GM12878 (cell line): ENCODE data around the gene SLC1A2. TPM values are rescaled to one million over a fixed set of nuclear protein-coding genes. Genes with fewer than 3 reads are reported as not detected.

ENCODE experiments used
- ATAC-seq: fragments of 200-7000 bp; cut with Tn5 transposase; 3 replicates; pipeline ENCODE4 v1.9.1; 2020; ENCODE audit warnings: mild to moderate bottlenecking, moderate library complexity
- BruUV-seq: library from RNA; stranded (reverse); fragments of 400-500 nt; replicated peaks from 2 replicates; lab custom pipeline; 2021; lab: Mats Ljungman, UMichigan
- CTCF ChIA-PET: fragments of 300-600 bp; sonication (Branson Sonifier 250); formaldehyde crosslinking; extraction: SDS; loops from one replicate; lab custom pipeline; 2021; ENCODE audit warnings: inconsistent platforms; lab: Yijun Ruan, JAX
- POLR2A ChIA-PET: fragments of 350-600 bp; formaldehyde crosslinking; extraction: SDS; loops from one replicate; lab custom pipeline; 2021; ENCODE audit warnings: inconsistent platforms; lab: Charles Lee
- RAD21 ChIA-PET: fragments of 300-600 bp; sonication (Branson Sonifier 250); formaldehyde crosslinking; loops from one replicate; lab custom pipeline; 2023; ENCODE audit warnings: antibody characterized with exemption; ENCODE audit not compliant: unreplicated experiment; lab: Charles Lee
- SMC1A ChIA-PET: fragments of 300-600 bp; sonication (Branson Sonifier 250); formaldehyde crosslinking; loops from one replicate; lab custom pipeline; 2023; ENCODE audit not compliant: unreplicated experiment, uncharacterized antibody; lab: Charles Lee
- DNase-seq: peaks from one replicate; pipeline ENCODE4 v3.0.0-alpha.2; 2011; ENCODE audit warnings: low read depth, low spot score
- FAIRE-seq: peaks from 3 replicates; lab custom pipeline; 2011; peaks lifted over from hg19 to GRCh38; lab: Jason Lieb, UNC
- H2AFZ ChIP-seq: 2 replicates; pipeline ENCODE4 v1.6.0; 2011; ENCODE audit warnings: low read depth, low read length, control low read depth; ENCODE audit not compliant: control insufficient read depth
- H3K27ac ChIP-seq: 2 replicates; pipeline ENCODE4 v1.5.1; 2011; ENCODE audit warnings: control low read depth; ENCODE audit not compliant: control insufficient read depth, insufficient read depth
- H3K27me3 ChIP-seq, 2 experiments: replicated peaks in 1 of 2; 2 replicates each; pipeline versions ENCODE4 v1.6.0 to v1.6.1; 2011; ENCODE audit warnings: low read length in 1 of 2; ENCODE audit not compliant: control insufficient read depth in 2 of 2, insufficient read depth in 2 of 2
- H3K36me3 ChIP-seq, 2 experiments: 2 replicates each; pipeline ENCODE4 v1.5.1; 2011; ENCODE audit warnings: low read length in 1 of 2; ENCODE audit not compliant: control insufficient read depth in 2 of 2, insufficient read depth in 2 of 2
- H3K4me1 ChIP-seq: 2 replicates; pipeline ENCODE4 v1.6.1; 2011; ENCODE audit warnings: mild to moderate bottlenecking, low read length, moderate library complexity, mixed read lengths; ENCODE audit not compliant: control insufficient read depth, insufficient read depth
- H3K4me2 ChIP-seq: 2 replicates; pipeline ENCODE4 v1.6.0; 2011; ENCODE audit warnings: control low read depth; ENCODE audit not compliant: control insufficient read depth, insufficient read depth
- H3K4me3 ChIP-seq: fragments of 200-600 bp; sonication (generic); 2 replicates; pipeline ENCODE4 v1.5.1; 2016
- H3K79me2 ChIP-seq: 2 replicates; pipeline ENCODE4 v1.6.0; 2011; ENCODE audit warnings: low read length; ENCODE audit not compliant: control insufficient read depth, insufficient read depth
- H3K9ac ChIP-seq: 2 replicates; pipeline ENCODE4 v1.8.0; 2011; ENCODE audit warnings: low read length, control low read depth, mixed read lengths; ENCODE audit not compliant: control insufficient read depth, insufficient read depth
- H3K9me3 ChIP-seq: replicated peaks from 3 replicates; pipeline ENCODE4 v1.5.1; 2011; ENCODE audit warnings: mild to moderate bottlenecking, low read length; ENCODE audit not compliant: control insufficient read depth, insufficient read depth
- H4K20me1 ChIP-seq: 2 replicates; pipeline ENCODE4 v1.6.0; 2011; ENCODE audit not compliant: control insufficient read depth, insufficient read depth
- CBX5 ChIP-seq: sonication (generic); IDR thresholded peaks from 2 replicates; pipeline ENCODE4 v1.6.1; 2016; ENCODE audit warnings: low read depth, moderate library complexity, mild to moderate bottlenecking, inconsistent platforms
- CUX1 ChIP-seq: IDR thresholded peaks from 2 replicates; pipeline ENCODE4 v1.6.1; 2012; ENCODE audit warnings: improper control_type of control experiment, low read depth, low read length; ENCODE audit not compliant: insufficient replicate concordance
- E2F8 ChIP-seq: fragments of 450-650 bp; IDR thresholded peaks from 2 replicates; pipeline ENCODE4 v1.6.1; 2018; ENCODE audit warnings: mild to moderate bottlenecking, low read depth, moderate library complexity; ENCODE audit not compliant: partially characterized antibody
- LARP7 ChIP-seq: fragments of 450-650 bp; IDR thresholded peaks from 2 replicates; pipeline ENCODE4 v1.6.1; 2017; ENCODE audit warnings: mild to moderate bottlenecking
- MYC ChIP-seq: IDR thresholded peaks from 2 replicates; pipeline ENCODE4 v1.6.1; 2011; ENCODE audit warnings: mild to moderate bottlenecking, low read length, moderate library complexity, inconsistent platforms; ENCODE audit not compliant: insufficient read depth, insufficient replicate concordance, insufficient read length, severe bottlenecking
- SUPT20H ChIP-seq: IDR thresholded peaks from 2 replicates; pipeline ENCODE4 v1.6.1; 2011; ENCODE audit warnings: low read depth, mild to moderate bottlenecking, low read length, moderate library complexity, borderline replicate concordance; ENCODE audit not compliant: control insufficient read depth
- TCF12 ChIP-seq: IDR thresholded peaks from 2 replicates; pipeline ENCODE4 v1.6.1; 2011; ENCODE audit warnings: low read depth, mild to moderate bottlenecking, low read length
- ZBED1 ChIP-seq: IDR thresholded peaks from 2 replicates; pipeline ENCODE4 v1.6.1; 2016; ENCODE audit warnings: borderline replicate concordance
- ZNF24 ChIP-seq: fragments of 450-650 bp; IDR thresholded peaks from 2 replicates; pipeline ENCODE4 v1.6.1; 2017; ENCODE audit warnings: antibody characterized with exemption, mild to moderate bottlenecking
- WGBS: methylation state at CpG from one replicate; pipeline ENCODE4 v1.1.6; 2016; ENCODE audit warnings: low lambda C conversion rate; ENCODE audit not compliant: insufficient replicate concordance, insufficient coverage; ENCODE audit errors: missing lambda C conversion rate; 5-methylcytosine and 5-hydroxymethylcytosine counted together
- in situ Hi-C: fragments of 300-500 bp; cut with MboI; formaldehyde crosslinking; loops from 9 replicates; pipeline ENCODE4 v1.14.3; 2018; ENCODE audit warnings: mixed read lengths
- intact Hi-C: fragments of 100-400 bp; cut with micrococcal nuclease; formaldehyde crosslinking; loops from one replicate; pipeline ENCODE4 v1.14.2; 2022; ENCODE audit not compliant: unreplicated experiment
- polyA plus RNA-seq, 11 experiments: library from polyadenylated mRNA; depleted of rRNA in 4 of 11; unstranded in 6 of 11; stranded (reverse) in 5 of 11; fragments of >200 nt; fragmentation: Nextera tagmentation in 4 of 11; fragmentation: Illumina TruSeq in 1 of 11; extraction: Ambion mirVana in 4 of 11; extraction: Trizol in 1 of 11; gene quantifications; 1 replicate in 1 of 11; 2 replicates in 10 of 11; pipeline versions ENCODE4 v1.2.1 to v1.2.3, GENCODE V29; 2011 to 2016; ENCODE audit warnings: inconsistent platforms in 2 of 11, missing spikeins in 2 of 11, low read depth in 1 of 11
- total RNA-seq, 4 experiments: library from RNA; depleted of rRNA in 3 of 4; stranded (reverse); fragments of >200 nt in 3 of 4; fragmentation: Illumina TruSeq in 1 of 4; extraction: Trizol in 1 of 4; gene quantifications; 2 replicates each; pipeline versions ENCODE4 v1.2.1 to v1.2.3, GENCODE V29; 2013 to 2021
- TF ChIP-seq, protein P1 (sequence below): fragments of 150-350 bp; IDR thresholded peaks from 2 replicates; pipeline ENCODE4 v1.6.1; 2016; ENCODE audit warnings: low read depth, low read length

The SLC1A2 gene
- total and polyA plus RNA-seq, 10 of the 15 experiments (the other 5 are each of a cell fraction or from before 2014, with no cell fraction given), result 0.01 to 0.84 (median 0.22) TPM; not detected in 1

DNA sequence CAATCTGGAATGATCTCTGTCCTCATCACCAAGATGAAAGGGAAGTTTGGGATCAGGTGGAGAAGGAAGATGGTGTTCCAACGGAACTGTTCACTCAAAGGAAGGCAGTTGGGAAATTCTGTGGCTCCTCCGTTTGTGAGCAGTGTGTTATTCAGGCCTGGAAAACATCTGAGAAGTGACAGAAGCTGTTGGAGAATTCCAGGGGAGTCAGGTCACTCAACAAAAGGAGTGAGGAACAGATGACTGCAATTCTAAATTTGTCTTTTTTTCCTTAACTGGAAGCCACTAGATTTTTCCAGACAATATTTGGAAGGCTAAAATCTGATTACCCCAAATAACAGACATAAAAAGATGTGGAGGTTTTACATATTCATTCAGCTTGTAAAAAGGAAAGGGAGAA is 172.6 kb downstream of the SLC1A2 start (continued):
- TF ChIP-seq, protein P1, sequence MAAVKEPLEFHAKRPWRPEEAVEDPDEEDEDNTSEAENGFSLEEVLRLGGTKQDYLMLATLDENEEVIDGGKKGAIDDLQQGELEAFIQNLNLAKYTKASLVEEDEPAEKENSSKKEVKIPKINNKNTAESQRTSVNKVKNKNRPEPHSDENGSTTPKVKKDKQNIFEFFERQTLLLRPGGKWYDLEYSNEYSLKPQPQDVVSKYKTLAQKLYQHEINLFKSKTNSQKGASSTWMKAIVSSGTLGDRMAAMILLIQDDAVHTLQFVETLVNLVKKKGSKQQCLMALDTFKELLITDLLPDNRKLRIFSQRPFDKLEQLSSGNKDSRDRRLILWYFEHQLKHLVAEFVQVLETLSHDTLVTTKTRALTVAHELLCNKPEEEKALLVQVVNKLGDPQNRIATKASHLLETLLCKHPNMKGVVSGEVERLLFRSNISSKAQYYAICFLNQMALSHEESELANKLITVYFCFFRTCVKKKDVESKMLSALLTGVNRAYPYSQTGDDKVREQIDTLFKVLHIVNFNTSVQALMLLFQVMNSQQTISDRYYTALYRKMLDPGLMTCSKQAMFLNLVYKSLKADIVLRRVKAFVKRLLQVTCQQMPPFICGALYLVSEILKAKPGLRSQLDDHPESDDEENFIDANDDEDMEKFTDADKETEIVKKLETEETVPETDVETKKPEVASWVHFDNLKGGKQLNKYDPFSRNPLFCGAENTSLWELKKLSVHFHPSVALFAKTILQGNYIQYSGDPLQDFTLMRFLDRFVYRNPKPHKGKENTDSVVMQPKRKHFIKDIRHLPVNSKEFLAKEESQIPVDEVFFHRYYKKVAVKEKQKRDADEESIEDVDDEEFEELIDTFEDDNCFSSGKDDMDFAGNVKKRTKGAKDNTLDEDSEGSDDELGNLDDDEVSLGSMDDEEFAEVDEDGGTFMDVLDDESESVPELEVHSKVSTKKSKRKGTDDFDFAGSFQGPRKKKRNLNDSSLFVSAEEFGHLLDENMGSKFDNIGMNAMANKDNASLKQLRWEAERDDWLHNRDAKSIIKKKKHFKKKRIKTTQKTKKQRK, result no peak
- TF ChIP-seq LARP7, result no peak
- no peak for TF ChIP-seq CBX5
- no peak for TF ChIP-seq MYC
- TF ChIP-seq SUPT20H, result no peak
- no peak for TF ChIP-seq TCF12
- TF ChIP-seq ZNF24, result no peak

DNA sequence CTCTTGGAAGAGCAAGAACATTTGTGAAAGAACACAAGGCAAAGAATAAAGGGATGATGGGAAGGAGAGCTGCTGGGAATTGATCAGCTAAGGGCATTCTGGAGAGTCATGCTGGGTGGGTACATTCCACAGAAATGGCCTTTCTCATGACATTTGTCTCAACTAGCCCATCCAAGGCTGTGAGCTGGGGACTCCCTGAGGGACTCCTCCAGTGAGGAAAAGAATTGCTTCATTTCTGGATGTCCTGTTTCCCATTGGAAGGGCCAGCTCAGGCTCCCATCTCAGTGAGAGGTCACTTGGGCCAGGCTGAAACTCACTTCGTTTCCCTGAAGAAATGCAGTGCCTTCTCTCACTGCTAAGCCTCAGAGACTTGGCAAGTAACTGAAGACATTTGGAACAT is 173.6 kb downstream of the SLC1A2 start:
- H3K4me1 ChIP-seq, result no peaks in the 10 kb centered on the region
- TF ChIP-seq CUX1 (no peak), ZBED1 (no peak), E2F8 (no peak)

More for the DNA sequence above, 173.6 kb downstream of the SLC1A2 start:
- no peaks in the 10 kb centered on the region for H3K27me3 ChIP-seq
- no peak overlapping the region for H2AFZ ChIP-seq
- ChIA-PET RAD21 (interaction anchor here (1.0 to 1.8 kb wide), 5 partner anchors 10 to 147 kb away, joined by 3 to 4 read pairs (median 3); no protein-coding TSS in a partner anchor), CTCF (interaction anchor here (1.0 to 2.4 kb wide), 4 partner anchors 10 to 243 kb away, joined by 3 to 8 read pairs (median 4); no protein-coding TSS in a partner anchor), SMC1A (interaction anchor here (0.8 to 2.5 kb wide), 11 partner anchors 10 to 321 kb away, joined by 3 to 11 read pairs (median 4); no protein-coding TSS in a partner anchor), POLR2A (interaction anchor here (0.7 kb wide), 1 partner anchor 10 kb away, joined by 3 read pairs; no protein-coding TSS in a partner anchor)
- no TSS peak for BruUV-seq
- no peak overlapping the region for H3K9ac ChIP-seq
- ATAC-seq, result no peak
- FAIRE-seq, result no peak
- H3K4me3 ChIP-seq, result no peak overlapping the region
- intact Hi-C loops, result no loop called here
- peaks cover 4% of the 10 kb centered on the region; the same call in 1 of the 3 replicates for H3K9me3 ChIP-seq
- H3K79me2 ChIP-seq, result no peaks in the 10 kb centered on the region
- no peak overlapping the region for H3K27ac ChIP-seq
- DNase-seq, result no peak
- no peaks in the 10 kb centered on the region for H4K20me1 ChIP-seq
- 0% methylated on average over 1 of the region's 1 CpG for WGBS
- in situ Hi-C loops, result no loop called here
- H3K36me3 ChIP-seq, result no peaks in the 10 kb centered on the region
- H3K4me2 ChIP-seq, result no peak overlapping the region
